T-helper 2 cell treated with Interferon-gamma antibody and Interleukin-4, amounts not matched to agents 5 μg/mL and 100 μg/mL, for 36 hours (primary cell): ENCODE results near the gene MAP4K5.

Source experiments
- DNase-seq: peaks from one replicate; pipeline ENCODE4 v3.0.0; 2021; ENCODE audit warnings: low spot score
- H3K27ac Mint-ChIP-seq: one replicate; pipeline ENCODE4 v1.8.0; 2021; ENCODE audit warnings: mild to moderate bottlenecking, mixed read lengths
- H3K27me3 Mint-ChIP-seq: one replicate; pipeline ENCODE4 v1.8.0; 2021; ENCODE audit warnings: low read depth, mixed read lengths
- H3K36me3 Mint-ChIP-seq: one replicate; pipeline ENCODE4 v1.8.0; 2021; ENCODE audit warnings: low read depth, mixed read lengths
- H3K4me1 Mint-ChIP-seq: one replicate; pipeline ENCODE4 v1.8.0; 2021; ENCODE audit warnings: low read depth, mixed read lengths
- H3K4me3 Mint-ChIP-seq: one replicate; pipeline ENCODE4 v1.8.0; 2022; ENCODE audit warnings: mild to moderate bottlenecking, moderate library complexity, mixed read lengths
- H3K9me3 Mint-ChIP-seq: one replicate; pipeline ENCODE4 v1.8.0; 2021; ENCODE audit warnings: mixed read lengths

Gene MAP4K5

GRCh38 chr14:50395448-50395847 lies 136.9 kb downstream of the MAP4K5 start:
- no peaks in the 10 kb centered on the region for H3K36me3 Mint-ChIP-seq
- H3K9me3 Mint-ChIP-seq, result no peaks in the 10 kb centered on the region
- peaks cover 36% of the 10 kb centered on the region for H3K27me3 Mint-ChIP-seq
- H3K4me3 Mint-ChIP-seq, result no peak overlapping the region
- DNase-seq, result no peak
- H3K4me1 Mint-ChIP-seq, result peaks cover 9% of the 10 kb centered on the region
- no peak overlapping the region for H3K27ac Mint-ChIP-seq

- H3K9me3 Mint-ChIP-seq, result no peaks in the 10 kb centered on the region
- peaks cover 36% of the 10 kb centered on the region for H3K27me3 Mint-ChIP-seq
- no peak overlapping the region for H3K27ac Mint-ChIP-seq
- DNase-seq, result no peak
- no peak overlapping the region for H3K4me3 Mint-ChIP-seq
- no peaks in the 10 kb centered on the region for H3K36me3 Mint-ChIP-seq
- peaks cover 9% of the 10 kb centered on the region for H3K4me1 Mint-ChIP-seq
Observed at GRCh38 chr14:50394713-50395112, 137.7 kb downstream of the MAP4K5 start.

- H3K4me3 Mint-ChIP-seq, result no peak overlapping the region
- peaks cover 17% of the 10 kb centered on the region for H3K27me3 Mint-ChIP-seq
- no peaks in the 10 kb centered on the region for H3K9me3 Mint-ChIP-seq
- H3K4me1 Mint-ChIP-seq, result no peaks in the 10 kb centered on the region
- no peak overlapping the region for H3K27ac Mint-ChIP-seq
- H3K36me3 Mint-ChIP-seq, result no peaks in the 10 kb centered on the region
- DNase-seq, result no peak
Observed at GRCh38 chr14:50389668-50390441, 142.5 kb downstream of the MAP4K5 start.

- Mint-ChIP-seq H3K4me3 (no peak overlapping the region), H3K36me3 (no peaks in the 10 kb centered on the region), H3K4me1 (no peaks in the 10 kb centered on the region), H3K27me3 (peaks cover 6% of the 10 kb centered on the region), H3K27ac (no peak overlapping the region), H3K9me3 (no peaks in the 10 kb centered on the region)
- DNase-seq, result no peak
Observed at GRCh38 chr14:50388256-50388931, 144.0 kb downstream of the MAP4K5 start.

GRCh38 chr14:50387548-50387947 lies 144.8 kb downstream of the MAP4K5 start:
- Mint-ChIP-seq H3K4me3 (no peak overlapping the region), H3K9me3 (no peaks in the 10 kb centered on the region), H3K27ac (no peak overlapping the region), H3K36me3 (no peaks in the 10 kb centered on the region), H3K27me3 (peaks cover 1% of the 10 kb centered on the region), H3K4me1 (no peaks in the 10 kb centered on the region)
- no peak for DNase-seq

GRCh38 chr14:50383618-50384225 lies 148.6 kb downstream of the MAP4K5 start:
- H3K27me3 Mint-ChIP-seq, result no peaks in the 10 kb centered on the region
- no peaks in the 10 kb centered on the region for H3K36me3 Mint-ChIP-seq
- no peaks in the 10 kb centered on the region for H3K9me3 Mint-ChIP-seq
- H3K4me3 Mint-ChIP-seq, result no peak overlapping the region
- DNase-seq, result no peak
- no peaks in the 10 kb centered on the region for H3K4me1 Mint-ChIP-seq
- H3K27ac Mint-ChIP-seq, result no peak overlapping the region

GRCh38 chr14:50381823-50382287 lies 150.5 kb downstream of the MAP4K5 start:
- Mint-ChIP-seq H3K4me1 (no peaks in the 10 kb centered on the region), H3K27me3 (no peaks in the 10 kb centered on the region), H3K9me3 (no peaks in the 10 kb centered on the region)

GRCh38 chr14:50381008-50381407 lies 151.4 kb downstream of the MAP4K5 start:
- no peaks in the 10 kb centered on the region for H3K27me3 Mint-ChIP-seq
- no peaks in the 10 kb centered on the region for H3K36me3 Mint-ChIP-seq
- H3K4me1 Mint-ChIP-seq, result no peaks in the 10 kb centered on the region
- no peak overlapping the region for H3K4me3 Mint-ChIP-seq
- no peak for DNase-seq
- H3K27ac Mint-ChIP-seq, result no peak overlapping the region
- no peaks in the 10 kb centered on the region for H3K9me3 Mint-ChIP-seq

More at GRCh38 chr14:50381823-50382287, 150.5 kb downstream of the MAP4K5 start:
- Mint-ChIP-seq H3K27ac (no peak overlapping the region), H3K4me3 (no peak overlapping the region), H3K36me3 (no peaks in the 10 kb centered on the region)
- DNase-seq, result no peak

GRCh38 chr14:50380455-50380854 lies 151.9 kb downstream of the MAP4K5 start:
- Mint-ChIP-seq H3K9me3 (no peaks in the 10 kb centered on the region), H3K4me3 (no peak overlapping the region), H3K27me3 (no peaks in the 10 kb centered on the region), H3K27ac (no peak overlapping the region), H3K4me1 (no peaks in the 10 kb centered on the region), H3K36me3 (no peaks in the 10 kb centered on the region)
- no peak for DNase-seq

- no peak for DNase-seq
- H3K27me3 Mint-ChIP-seq, result no peaks in the 10 kb centered on the region
- no peak overlapping the region for H3K27ac Mint-ChIP-seq
- no peaks in the 10 kb centered on the region for H3K36me3 Mint-ChIP-seq
- H3K4me1 Mint-ChIP-seq, result no peaks in the 10 kb centered on the region
- no peak overlapping the region for H3K4me3 Mint-ChIP-seq
- no peaks in the 10 kb centered on the region for H3K9me3 Mint-ChIP-seq
Observed at GRCh38 chr14:50379563-50379962, 152.8 kb downstream of the MAP4K5 start.

- Mint-ChIP-seq H3K9me3 (no peaks in the 10 kb centered on the region), H3K27ac (no peak overlapping the region), H3K4me3 (no peak overlapping the region), H3K4me1 (no peaks in the 10 kb centered on the region), H3K36me3 (no peaks in the 10 kb centered on the region), H3K27me3 (peaks cover 6% of the 10 kb centered on the region)
- DNase-seq, result no peak
Observed at GRCh38 chr14:50377550-50378085, 154.8 kb downstream of the MAP4K5 start.

GRCh38 chr14:50375760-50376159 lies 156.6 kb downstream of the MAP4K5 start:
- H3K36me3 Mint-ChIP-seq, result no peaks in the 10 kb centered on the region
- H3K27me3 Mint-ChIP-seq, result peaks cover 6% of the 10 kb centered on the region
- H3K27ac Mint-ChIP-seq, result no peak overlapping the region
- DNase-seq, result no peak
- no peaks in the 10 kb centered on the region for H3K9me3 Mint-ChIP-seq
- H3K4me1 Mint-ChIP-seq, result no peaks in the 10 kb centered on the region
- no peak overlapping the region for H3K4me3 Mint-ChIP-seq

- Mint-ChIP-seq H3K4me3 (no peak overlapping the region), H3K9me3 (no peaks in the 10 kb centered on the region), H3K27ac (no peak overlapping the region), H3K27me3 (peaks cover 6% of the 10 kb centered on the region), H3K36me3 (no peaks in the 10 kb centered on the region), H3K4me1 (no peaks in the 10 kb centered on the region)
- no peak for DNase-seq
Observed at GRCh38 chr14:50373959-50374358, 158.4 kb downstream of the MAP4K5 start.

- no peak for DNase-seq
- H3K4me1 Mint-ChIP-seq, result peaks cover 2% of the 10 kb centered on the region
- no peak overlapping the region for H3K27ac Mint-ChIP-seq
- H3K27me3 Mint-ChIP-seq, result peaks cover 6% of the 10 kb centered on the region
- no peaks in the 10 kb centered on the region for H3K9me3 Mint-ChIP-seq
- no peaks in the 10 kb centered on the region for H3K36me3 Mint-ChIP-seq
- H3K4me3 Mint-ChIP-seq, result no peak overlapping the region
Observed at GRCh38 chr14:50371546-50371945, 160.8 kb downstream of the MAP4K5 start.
